Heart left ventricle (tissue), 16 donors: Measurements from ENCODE around the gene DNAJC8. TPM values are rescaled to one million over a fixed set of nuclear protein-coding genes. Genes with fewer than 3 reads are reported as not detected.

Experiments
- ATAC-seq, 4 donors: fragments of 200-7000 bp; cut with Tn5 transposase; one replicate each; pipeline ENCODE4 v1.9.1; 2020 to 2022; ENCODE audit warnings: moderate library complexity in 4 of 4, mild to moderate bottlenecking in 3 of 4, moderate number of reproducible peaks in 1 of 4
- DNase-seq, 5 donors: peaks; one replicate each; pipeline ENCODE4 v3.0.0-alpha.2; 2020
- H3K27ac ChIP-seq, 12 donors: fragments of 200-600 bp; sonication (generic) in 4 of 12; one replicate each; pipeline versions ENCODE4 v1.5.0 to v1.8.0; 2016 to 2022; ENCODE audit warnings: mild to moderate bottlenecking in 2 of 12
- H3K27me3 ChIP-seq, 9 donors: fragments of 200-600 bp; sonication (generic) in 2 of 9; one replicate each; pipeline versions ENCODE4 v1.5.1 to v1.8.0; 2016 to 2022; ENCODE audit warnings: mild to moderate bottlenecking in 3 of 9
- H3K36me3 ChIP-seq, 9 donors: fragments of 200-600 bp; sonication (generic) in 2 of 9; one replicate each; pipeline versions ENCODE4 v1.5.0 to v1.8.0; 2018 to 2022; ENCODE audit warnings: mild to moderate bottlenecking in 2 of 9
- H3K4me1 ChIP-seq, 12 donors: fragments of 200-600 bp; sonication (generic) in 4 of 12; one replicate each; pipeline versions ENCODE4 v1.5.0 to v1.8.0; 2016 to 2022; ENCODE audit warnings: mild to moderate bottlenecking in 3 of 12
- H3K4me3 ChIP-seq, 12 donors: fragments of 200-600 bp; sonication (generic) in 4 of 12; one replicate each; pipeline versions ENCODE4 v1.5.0 to v1.8.0; 2017 to 2022; ENCODE audit warnings: mild to moderate bottlenecking in 9 of 12, moderate library complexity in 4 of 12
- H3K9me3 ChIP-seq, 12 donors: fragments of 200-600 bp; sonication (generic) in 4 of 12; one replicate each; pipeline versions ENCODE4 v1.5.0 to v1.8.0; 2016 to 2022; ENCODE audit warnings: mild to moderate bottlenecking in 1 of 12
- POLR2A ChIP-seq, 2 donors: fragments of 450-650 bp; IDR thresholded peaks; one replicate each; pipeline ENCODE4 v1.6.1; 2017; ENCODE audit warnings: antibody characterized with exemption in 2 of 2, mild to moderate bottlenecking in 2 of 2, moderate library complexity in 2 of 2
- WGBS, 4 donors: extraction: QIAGEN DNeasy Blood & Tissue Kit in 2 of 4; methylation state at CpG; one replicate each; pipeline versions ENCODE4 v1.1.5 to v1.1.7; 2013 to 2018; 5-methylcytosine and 5-hydroxymethylcytosine counted together
- intact Hi-C, 10 donors: fragments of 100-400 bp; cut with DNase I; formaldehyde crosslinking; loops; one replicate each; pipeline versions ENCODE4 v1.11.1 to v1.14.2; 2022
- polyA plus RNA-seq, 2 donors: library from polyadenylated mRNA; stranded (reverse); fragments of 200-250 nt; gene quantifications; one replicate each; pipeline ENCODE4 v1.2.3, GENCODE V29; 2013
- total RNA-seq, 9 donors: library from RNA; depleted of rRNA in 2 of 9; stranded (reverse); fragments of >200 nt in 2 of 9; fragmentation: NEBNext Ultra II Directional in 3 of 9; extraction: Animal tissue kit (Norgen Biotek cat#: 25700) in 3 of 9; gene quantifications; one replicate each; pipeline versions ENCODE4 v1.1.0 to v1.2.4, GENCODE V29; 2016 to 2023
- TF ChIP-seq, protein P1 (sequence below), 12 donors: fragments of 200-600 bp; sonication (generic) in 4 of 12; IDR thresholded peaks; one replicate each; pipeline versions ENCODE4 v1.5.0 to v1.8.0; 2018 to 2022; ENCODE audit warnings: antibody characterized with exemption in 12 of 12, mild to moderate bottlenecking in 5 of 12
- donor health status: ischemic (EF 13 %, LVEDD 7.1; RV severe dilation, severe dysfunction).
- donor health status: healthy with polysubstance abuse.
- donor health status: DM: no; HTN: yes; CAD: no.
- donor health status: DM: no; HTN: no; CAD: no.
- donor health status: ischemic (EF 25% LVEDD 6.9; RV normal size, moderate dysfunction).
- donor health status: ischemic (EF 25% LVEDD 5.7; RV mildly dilated, moderate dysfunction).
- donor health status: healthy.
- donor health status: DM: yes; HTN: yes; CAD: no.
- donor health status: ischemic (EF 35%, LVEDD 5.7; RV mildly dilated, moderate dysfunction).
- donor health status: nonischemic (EF 11% LVEDD 7.7; RV severe dilation, severe dysfunction).
- donor health status: DM: yes; HTN: yes; CAD: no.
- donor health status: PGD.
- donor health status: ischemic (EF 29% LVEDD 5.4; RV normal size, mild dysfunction).
- donor health status: nonischemic (EF 23%, LVEDD 6.1; RV moderate dilation, normal function).

DNAJC8 gene
- total and polyA plus RNA-seq, 11 donors = 47.1 to 84.9 (median 58.4) TPM

DNA sequence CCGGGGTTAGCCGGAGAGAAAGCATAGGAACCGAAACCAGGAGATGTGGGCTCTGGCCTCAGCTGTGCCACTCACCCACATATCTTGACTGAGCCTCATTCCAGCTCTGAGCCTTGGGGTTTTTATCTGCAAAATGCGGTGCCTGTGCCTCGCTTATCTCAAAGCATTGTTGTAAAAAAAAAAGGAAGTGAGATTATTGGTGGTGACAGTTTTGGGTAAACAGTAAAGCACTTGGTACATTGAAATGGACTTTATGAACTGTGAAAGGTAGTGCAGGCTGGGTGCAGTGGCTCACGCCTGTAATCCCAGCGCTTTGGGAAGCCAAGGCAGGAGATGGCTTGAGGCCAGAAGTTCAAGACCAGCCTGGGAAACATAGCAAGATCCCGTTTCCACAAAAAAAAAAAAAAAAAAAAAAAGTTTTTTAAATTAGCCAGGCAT, 60.1 kb downstream of the DNAJC8 start:
- intact Hi-C loops = no loop called here
- DNase-seq (no peak), ATAC-seq (peak in 2 of 4 donors; percentile 42 to 66)
- Histone ChIP-seq H3K36me3 (no peaks in the 10 kb centered on the region), H3K9me3 (no peaks in the 10 kb centered on the region), H3K27ac (peak overlapping the region in 4 of 12 donors; percentile 7 to 90 (median 26)), H3K4me3 (peak overlapping the region in 2 of 12 donors; percentile 18 to 34), H3K4me1 (peaks cover 0 to 74% (median 10%) of the 10 kb centered on the region in 12 donors), H3K27me3 (no peaks in the 10 kb centered on the region)
- TF ChIP-seq, protein P1, sequence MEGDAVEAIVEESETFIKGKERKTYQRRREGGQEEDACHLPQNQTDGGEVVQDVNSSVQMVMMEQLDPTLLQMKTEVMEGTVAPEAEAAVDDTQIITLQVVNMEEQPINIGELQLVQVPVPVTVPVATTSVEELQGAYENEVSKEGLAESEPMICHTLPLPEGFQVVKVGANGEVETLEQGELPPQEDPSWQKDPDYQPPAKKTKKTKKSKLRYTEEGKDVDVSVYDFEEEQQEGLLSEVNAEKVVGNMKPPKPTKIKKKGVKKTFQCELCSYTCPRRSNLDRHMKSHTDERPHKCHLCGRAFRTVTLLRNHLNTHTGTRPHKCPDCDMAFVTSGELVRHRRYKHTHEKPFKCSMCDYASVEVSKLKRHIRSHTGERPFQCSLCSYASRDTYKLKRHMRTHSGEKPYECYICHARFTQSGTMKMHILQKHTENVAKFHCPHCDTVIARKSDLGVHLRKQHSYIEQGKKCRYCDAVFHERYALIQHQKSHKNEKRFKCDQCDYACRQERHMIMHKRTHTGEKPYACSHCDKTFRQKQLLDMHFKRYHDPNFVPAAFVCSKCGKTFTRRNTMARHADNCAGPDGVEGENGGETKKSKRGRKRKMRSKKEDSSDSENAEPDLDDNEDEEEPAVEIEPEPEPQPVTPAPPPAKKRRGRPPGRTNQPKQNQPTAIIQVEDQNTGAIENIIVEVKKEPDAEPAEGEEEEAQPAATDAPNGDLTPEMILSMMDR (IDR thresholded peaks at IDR 0.05) = no peak
- no peak for TF ChIP-seq POLR2A (IDR thresholded peaks at IDR 0.05)
- WGBS, 4 donors = 26 to 35% (median 32%) methylated on average over 8 of the region's 8 CpGs

DNA sequence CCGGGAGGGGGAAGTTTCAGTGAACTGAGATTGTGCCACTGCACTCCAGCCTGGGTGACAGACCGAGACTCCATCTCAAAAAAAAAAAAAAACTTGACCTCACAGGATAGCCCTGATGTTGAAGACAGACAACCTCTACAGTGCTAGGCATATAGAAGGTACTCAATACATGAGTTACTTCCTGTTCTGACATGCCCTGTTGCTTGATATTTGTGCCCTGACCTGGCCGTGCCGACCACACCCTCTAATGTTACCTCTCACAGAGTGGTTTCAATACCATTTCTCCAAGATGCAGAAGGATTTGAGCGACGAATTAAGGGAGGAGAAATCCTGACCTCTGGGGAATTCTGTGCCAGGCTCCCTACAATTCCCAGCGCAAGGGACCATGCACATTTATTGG, 61.6 kb downstream of the DNAJC8 start:
- no peaks in the 10 kb centered on the region for H3K9me3 ChIP-seq
- no peaks in the 10 kb centered on the region for H3K27me3 ChIP-seq
- H3K27ac ChIP-seq = peak overlapping the region in 1 of 12 donors; percentile 20
- intact Hi-C loops = no loop called here
- WGBS, 4 donors = 91 to 94% (median 93%) methylated on average over 7 of the region's 7 CpGs
- H3K4me1 ChIP-seq = peaks cover 0 to 64% (median 10%) of the 10 kb centered on the region in 12 donors
- TF ChIP-seq, protein P1 (IDR thresholded peaks at IDR 0.05) = no peak
- TF ChIP-seq POLR2A (IDR thresholded peaks at IDR 0.05) = no peak
- no peak for DNase-seq
- H3K4me3 ChIP-seq = no peak overlapping the region
- no peaks in the 10 kb centered on the region for H3K36me3 ChIP-seq
- no peak for ATAC-seq

DNA sequence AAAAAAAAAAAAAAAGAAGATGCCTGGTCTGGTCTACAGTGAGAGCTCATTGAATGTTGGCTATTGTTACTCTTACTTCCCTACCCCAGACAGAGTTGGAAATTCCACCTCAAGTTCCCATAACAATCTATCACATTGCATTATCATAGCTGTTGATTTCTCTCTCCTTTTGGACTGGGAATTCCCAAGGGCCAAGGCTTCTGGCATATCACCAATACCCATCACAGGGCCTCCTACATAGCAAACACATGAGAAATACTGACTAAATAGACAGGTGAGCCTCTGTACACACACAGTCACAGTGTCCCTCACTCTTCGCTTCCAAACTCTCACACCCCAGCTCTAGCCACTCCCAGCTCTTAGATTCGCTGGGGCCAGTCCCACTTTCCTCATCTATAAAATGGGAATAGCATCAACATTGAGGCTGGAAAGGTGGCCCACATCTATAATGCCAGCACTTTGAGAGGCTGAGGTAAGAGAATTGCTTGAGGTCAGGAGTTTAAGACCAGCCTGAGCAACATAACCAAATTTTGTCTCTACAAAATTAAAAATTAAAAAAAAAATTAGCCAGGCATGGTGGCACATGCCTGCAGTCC, 62.7 kb downstream of the DNAJC8 start:
- Histone ChIP-seq H3K27ac (peak overlapping the region in 1 of 12 donors; percentile 44), H3K9me3 (peaks cover 0 to 7% (median 0%) of the 10 kb centered on the region in 12 donors), H3K36me3 (no peaks in the 10 kb centered on the region), H3K4me3 (no peak overlapping the region), H3K27me3 (no peaks in the 10 kb centered on the region), H3K4me1 (peaks cover 0 to 65% (median 10%) of the 10 kb centered on the region in 12 donors)
- no peak for DNase-seq
- ATAC-seq = no peak
- intact Hi-C loops = no loop called here
- WGBS, 4 donors = 96 to 98% (median 97%) methylated on average over 2 of the region's 2 CpGs
- TF ChIP-seq POLR2A (IDR thresholded peaks at IDR 0.05) = no peak
- TF ChIP-seq, protein P1 (IDR thresholded peaks at IDR 0.05) = no peak

DNA sequence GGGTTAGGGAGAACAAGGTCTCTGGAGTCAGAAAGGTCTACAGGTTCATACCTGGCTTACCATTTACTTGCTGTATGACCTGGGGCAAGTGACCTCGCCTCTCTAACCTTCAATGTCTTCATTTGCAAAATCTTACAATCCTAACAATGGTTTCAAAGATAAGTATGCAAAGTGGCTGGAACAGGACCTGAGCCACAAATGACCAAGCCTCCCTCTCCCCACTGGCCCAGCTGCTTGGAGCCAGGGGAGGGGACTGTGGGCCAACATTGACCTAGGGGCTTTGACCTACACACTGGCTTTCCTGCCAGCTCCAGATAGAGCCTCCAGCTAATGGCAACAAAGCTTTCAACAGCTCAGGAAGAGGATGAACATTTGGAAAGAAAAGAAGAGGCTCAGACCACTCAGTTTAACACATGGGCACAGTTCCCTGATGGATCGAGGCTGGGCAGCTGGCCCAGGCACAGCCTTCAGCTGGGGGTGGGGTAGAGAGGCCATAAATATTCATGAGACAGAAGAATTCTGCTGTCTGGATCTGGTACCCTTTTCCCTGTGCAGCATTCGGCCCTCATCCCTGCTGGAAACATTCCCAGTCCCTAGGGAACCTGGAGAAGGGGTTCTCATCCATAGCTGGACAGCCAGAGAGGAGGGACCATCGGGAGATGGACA, 69.2 kb downstream of the DNAJC8 start:
- DNase-seq = no peak
- WGBS, 4 donors = 47 to 53% (median 51%) methylated on average over 4 of the region's 4 CpGs
- Histone ChIP-seq H3K4me1 (peaks cover 0 to 68% (median 7%) of the 10 kb centered on the region in 12 donors), H3K27ac (peak overlapping the region in 1 of 12 donors; percentile 10), H3K9me3 (peaks cover 0 to 7% (median 0%) of the 10 kb centered on the region in 12 donors), H3K36me3 (no peaks in the 10 kb centered on the region), H3K4me3 (no peak overlapping the region), H3K27me3 (no peaks in the 10 kb centered on the region)
- ATAC-seq = no peak
- intact Hi-C loops = no loop called here
- TF ChIP-seq POLR2A (IDR thresholded peaks at IDR 0.05) = no peak
- TF ChIP-seq, protein P1 (IDR thresholded peaks at IDR 0.05) = no peak
